Endothelial cell of umbilical vein (primary cell): ENCODE results near the gene RAB35. TPM values are rescaled to one million over a fixed set of nuclear protein-coding genes. Genes with fewer than 3 reads are reported as not detected.

Source experiments
- BruUV-seq: library from RNA; stranded (reverse); fragments of 400-500 nt; replicated peaks from 2 replicates; lab custom pipeline; 2021; lab: Mats Ljungman, UMichigan
- CTCF ChIA-PET: fragments of 300-600, 350-600 bp; sonication (Branson Sonifier 250); formaldehyde crosslinking; loops from one replicate; lab custom pipeline; 2021; ENCODE audit warnings: antibody characterized with exemption, inconsistent platforms; lab: Charles Lee
- POLR2A ChIA-PET: fragments of 300-600, 350-600 bp; sonication (Branson Sonifier 250); formaldehyde crosslinking; loops from one replicate; lab custom pipeline; 2021; ENCODE audit warnings: antibody characterized with exemption, inconsistent platforms; lab: Charles Lee
- DNase-seq: peaks from one replicate; pipeline ENCODE4 v3.0.0-alpha.2; 2011; ENCODE audit warnings: low read depth, low spot score
- FAIRE-seq: peaks from 2 replicates; lab custom pipeline; 2011; peaks lifted over from hg19 to GRCh38; lab: Jason Lieb, UNC
- H2AFZ ChIP-seq: 2 replicates; pipeline ENCODE4 v1.6.0; 2012; ENCODE audit warnings: low read depth, low read length, control low read depth, inconsistent platforms
- H3K27ac ChIP-seq: 2 replicates; pipeline ENCODE4 v1.5.1; 2011; ENCODE audit warnings: low read depth, mild to moderate bottlenecking, control low read depth, low read length, moderate library complexity; ENCODE audit not compliant: insufficient read depth
- H3K27me3 ChIP-seq, 2 experiments: 2 replicates each; pipeline versions ENCODE4 v1.6.0 to v1.6.1; 2011; ENCODE audit warnings: low read length in 2 of 2, mixed read lengths in 1 of 2; ENCODE audit not compliant: control insufficient read depth in 2 of 2, insufficient read depth in 2 of 2
- H3K36me3 ChIP-seq, 2 experiments: 2 replicates in 1 of 2; 3 replicates in 1 of 2; pipeline ENCODE4 v1.5.1; 2011; ENCODE audit warnings: low read length in 2 of 2, mild to moderate bottlenecking in 1 of 2, moderate library complexity in 1 of 2; ENCODE audit not compliant: control insufficient read depth in 2 of 2, insufficient read depth in 2 of 2; ENCODE audit errors: extremely low read depth in 1 of 2
- H3K4me1 ChIP-seq: 3 replicates; pipeline ENCODE4 v1.5.1; 2011; ENCODE audit warnings: mild to moderate bottlenecking, low read length; ENCODE audit not compliant: control insufficient read depth, insufficient read depth; ENCODE audit errors: extremely low read depth
- H3K4me2 ChIP-seq: 2 replicates; pipeline ENCODE4 v1.6.1; 2011; ENCODE audit warnings: low read length, control low read depth, mixed read lengths; ENCODE audit not compliant: insufficient read depth
- H3K4me3 ChIP-seq, 3 experiments: fragments of 200-600 bp in 1 of 3; sonication (generic), shearing (Covaris generic) in 1 of 3; replicated peaks in 1 of 3; 2 replicates each; pipeline ENCODE4 v1.5.1; 2011 to 2016; ENCODE audit warnings: control low read depth in 3 of 3, low read length in 3 of 3, mild to moderate bottlenecking in 2 of 3, inconsistent platforms in 1 of 3, low read depth in 1 of 3, moderate library complexity in 1 of 3; ENCODE audit not compliant: insufficient read depth in 1 of 3
- H3K79me2 ChIP-seq: 2 replicates; pipeline ENCODE4 v1.6.0; 2012; ENCODE audit warnings: low read length, inconsistent platforms; ENCODE audit not compliant: control insufficient read depth, insufficient read depth
- H3K9ac ChIP-seq: replicated peaks from 2 replicates; pipeline ENCODE3; 2011; ENCODE audit warnings: low read length, control low read depth; ENCODE audit not compliant: insufficient read depth; ENCODE audit errors: extremely low read depth
- H3K9me1 ChIP-seq: replicated peaks from 3 replicates; pipeline ENCODE4 v1.6.0; 2011; ENCODE audit warnings: mild to moderate bottlenecking, low read length; ENCODE audit not compliant: control insufficient read depth, insufficient read depth; ENCODE audit errors: extremely low read depth
- H3K9me3 ChIP-seq: replicated peaks from 2 replicates; pipeline ENCODE4 v1.5.1; 2012; ENCODE audit warnings: low read length, inconsistent platforms; ENCODE audit not compliant: control insufficient read depth, insufficient read depth
- H4K20me1 ChIP-seq: replicated peaks from 2 replicates; pipeline ENCODE3; 2011; ENCODE audit warnings: mild to moderate bottlenecking, low read length; ENCODE audit not compliant: control insufficient read depth, insufficient read depth; ENCODE audit errors: extremely low read depth
- CTCF ChIP-seq, 2 donors: IDR thresholded peaks; 1 replicate in 1 of 2; 2 replicates in 1 of 2; pipeline ENCODE4 v1.5.1; 2011; ENCODE audit warnings: low read length in 2 of 2, mild to moderate bottlenecking in 2 of 2, moderate library complexity in 2 of 2, control low read depth in 1 of 2, inconsistent platforms in 1 of 2, low read depth in 1 of 2; ENCODE audit not compliant: insufficient read depth in 1 of 2; ENCODE audit errors: extremely low read depth in 1 of 2
- EZH2 ChIP-seq: IDR thresholded peaks from 2 replicates; pipeline ENCODE4 v1.6.1; 2012; ENCODE audit warnings: borderline replicate concordance, low read depth, mild to moderate bottlenecking, moderate library complexity, low read length, inconsistent platforms; ENCODE audit not compliant: severe bottlenecking
- FOS ChIP-seq: IDR thresholded peaks from 2 replicates; pipeline ENCODE4 v1.6.1; 2011; ENCODE audit warnings: mild to moderate bottlenecking, low read length, moderate library complexity, borderline replicate concordance; ENCODE audit not compliant: insufficient read depth
- GATA2 ChIP-seq: IDR thresholded peaks from 2 replicates; pipeline ENCODE4 v1.7.0; 2011; ENCODE audit warnings: low read depth, mild to moderate bottlenecking, moderate library complexity, mixed read lengths, low read length; ENCODE audit not compliant: insufficient read length, insufficient read depth
- JUN ChIP-seq: IDR thresholded peaks from 2 replicates; pipeline ENCODE4 v1.6.1; 2011; ENCODE audit warnings: borderline replicate concordance, low read depth; ENCODE audit not compliant: insufficient read length, insufficient read depth
- MAX ChIP-seq: IDR thresholded peaks from 2 replicates; pipeline ENCODE4 v1.6.1; 2011; ENCODE audit not compliant: insufficient read depth, insufficient read length
- MYC ChIP-seq: IDR thresholded peaks from one replicate; pipeline ENCODE4 v1.6.1; 2011; ENCODE audit warnings: mild to moderate bottlenecking, low read depth, low read length
- POLR2A ChIP-seq: IDR thresholded peaks from 2 replicates; pipeline ENCODE4 v1.6.1; 2012; ENCODE audit warnings: low read depth, mild to moderate bottlenecking, control low read depth, low read length
- POLR2AphosphoS5 ChIP-seq: IDR thresholded peaks from 2 replicates; pipeline ENCODE4 v1.6.1; 2012; ENCODE audit warnings: low read depth, mild to moderate bottlenecking, control low read depth, low read length, moderate library complexity; ENCODE audit not compliant: insufficient read depth
- dilution Hi-C: fragments of 300-500 bp; cut with MboI; formaldehyde crosslinking; loops from one replicate; pipeline ENCODE4 v1.15.0; 2019; ENCODE audit warnings: low sequenced_read_pairs; ENCODE audit not compliant: extremely low pct_ligation_motif_present
- intact Hi-C: fragments of 100-400 bp; cut with micrococcal nuclease; formaldehyde crosslinking; loops from one replicate; pipeline ENCODE4 v1.10.0; 2022
- polyA plus RNA-seq, 4 experiments: library from polyadenylated mRNA; depleted of rRNA in 3 of 4; stranded (reverse) in 3 of 4; unstranded in 1 of 4; fragments of >200 nt; gene quantifications; 2 replicates each; pipeline versions ENCODE4 v1.2.1 to v1.2.3, GENCODE V29; 2011 to 2012; ENCODE audit warnings: missing spikeins in 1 of 4
- total RNA-seq: library from RNA; stranded (reverse); gene quantifications from 2 replicates; pipeline ENCODE4 v1.2.3, GENCODE V29; 2021

The RAB35 gene
- total and polyA plus RNA-seq, 2 donors (not counting 3 experiments of a cell fraction or from before 2014, with no cell fraction given) = 70.5 to 80.3 TPM

DNA sequence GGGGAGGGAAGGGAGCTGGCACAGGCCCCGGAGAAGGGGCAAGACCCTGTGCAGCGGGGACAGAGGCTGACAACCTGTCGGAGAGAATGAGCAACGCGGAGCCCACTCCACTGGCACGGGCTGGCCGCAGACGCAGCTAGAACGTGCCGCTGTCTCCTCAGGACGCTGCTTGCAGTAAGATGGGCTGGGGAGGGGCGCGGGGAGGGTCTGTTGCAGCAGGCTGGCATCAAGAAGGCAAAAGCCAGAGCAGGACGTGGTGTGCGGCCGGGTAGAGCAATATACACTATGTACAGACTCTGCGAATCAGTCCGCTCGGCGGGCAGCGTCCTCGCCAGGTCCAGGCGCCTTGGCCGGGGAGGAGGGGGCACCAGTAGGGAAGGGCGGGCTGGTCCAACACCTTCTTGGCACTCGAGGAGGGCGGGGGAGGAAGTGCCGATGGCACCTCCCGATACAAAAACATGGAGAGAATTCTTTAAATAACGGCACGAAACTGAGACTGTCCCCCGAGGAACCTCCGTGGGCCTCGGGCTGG, 19.8 kb downstream of the RAB35 start:
- no peak for TF ChIP-seq JUN
- no peak for TF ChIP-seq MYC
- no peak for TF ChIP-seq POLR2A
- TF ChIP-seq GATA2 = no peak
- TF ChIP-seq POLR2AphosphoS5 = no peak
- no peak for TF ChIP-seq FOS
- TF ChIP-seq MAX = no peak
- TF ChIP-seq CTCF (IDR thresholded peaks at IDR 0.05; ENCODE audit: extremely low read depth in 1 of 2, insufficient read depth in 1 of 2, low read depth in 1 of 2, low read length in 2 of 2) = no peak
- TF ChIP-seq EZH2 = no peak
- no peak overlapping the region for H3K4me2 ChIP-seq
- H3K9ac ChIP-seq = no peak overlapping the region
- no peaks in the 10 kb centered on the region for H4K20me1 ChIP-seq
- H3K4me1 ChIP-seq = no peaks in the 10 kb centered on the region
- BruUV-seq = TSS peak; percentile 37
- no peak overlapping the region for H3K27ac ChIP-seq
- ChIA-PET POLR2A (no interaction called here), CTCF (interaction anchor here (2.2 kb wide), 1 partner anchor 10 kb away, joined by 10 read pairs; no protein-coding TSS in a partner anchor)
- no peak overlapping the region for H2AFZ ChIP-seq
- peaks cover 5 to 35% of the 10 kb centered on the region in 2 experiments for H3K36me3 ChIP-seq
- peaks cover 23% of the 10 kb centered on the region for H3K79me2 ChIP-seq
- DNase-seq = no peak
- no peaks in the 10 kb centered on the region for H3K27me3 ChIP-seq
- no peaks in the 10 kb centered on the region for H3K9me3 ChIP-seq
- no peak for FAIRE-seq
- intact Hi-C loops (no loop called here), dilution Hi-C loops (no loop called here)
- no peak overlapping the region for H3K4me3 ChIP-seq
- no peaks in the 10 kb centered on the region for H3K9me1 ChIP-seq
